Skeletal muscle tissue (tissue), 4 donors: ENCODE results near the gene DENND2C. TPM values are rescaled to one million over a fixed set of nuclear protein-coding genes. Genes with fewer than 3 reads are reported as not detected.
"Not testable (repeated sequence)": the region's sequence is repeated elsewhere in the genome, so short reads cannot be mapped to it uniquely, and the experiment has no call there.

ENCODE experiments used
- H3K27ac ChIP-seq: one replicate; pipeline ENCODE4 v1.7.0; 2013; ENCODE audit warnings: mild to moderate bottlenecking, low read depth, low read length, inconsistent platforms
- H3K27me3 ChIP-seq, 3 donors: one replicate each; pipeline ENCODE4 v1.7.0; 2013; ENCODE audit warnings: low read length in 3 of 3; ENCODE audit not compliant: control insufficient read depth in 3 of 3, insufficient read depth in 3 of 3
- H3K36me3 ChIP-seq, 3 donors: one replicate each; pipeline ENCODE4 v1.7.0; 2013; ENCODE audit warnings: low read length in 3 of 3; ENCODE audit not compliant: control insufficient read depth in 3 of 3, insufficient read depth in 3 of 3
- H3K4me1 ChIP-seq, 3 donors: one replicate each; pipeline ENCODE4 v1.7.0; 2013; ENCODE audit warnings: low read length in 3 of 3, mild to moderate bottlenecking in 3 of 3; ENCODE audit not compliant: control insufficient read depth in 3 of 3, insufficient read depth in 3 of 3
- H3K4me3 ChIP-seq, 3 donors: one replicate each; pipeline ENCODE4 v1.7.0; 2013; ENCODE audit warnings: low read length in 3 of 3
- H3K9ac ChIP-seq, 3 donors: one replicate each; pipeline ENCODE4 v1.7.0; 2013; ENCODE audit warnings: low read length in 3 of 3, mild to moderate bottlenecking in 3 of 3, moderate library complexity in 2 of 3, low read depth in 1 of 3
- H3K9me3 ChIP-seq, 3 donors: one replicate each; pipeline ENCODE4 v1.7.0; 2013; ENCODE audit warnings: low read length in 3 of 3; ENCODE audit not compliant: control insufficient read depth in 3 of 3
- total RNA-seq: library from RNA; depleted of rRNA; stranded (reverse); fragments of >200 nt; gene quantifications from one replicate; pipeline ENCODE4 v1.2.3, GENCODE V29; 2014
- donor health status: Osteomylitis.

DENND2C gene
- total RNA-seq, 1 donor from 2014 or later: 7.8 TPM

- Histone ChIP-seq H3K4me3 (peak overlapping the region in 1 of 3 donors; percentile 30), H3K36me3 (peaks cover 18 to 44% (median 29%) of the 10 kb centered on the region in 3 donors), H3K27me3 (no peaks in the 10 kb centered on the region), H3K4me1 (peaks cover 13 to 14% (median 13%) of the 10 kb centered on the region in 3 donors), H3K27ac (peak overlapping the region; percentile 64), H3K9ac (no peak overlapping the region), H3K9me3 (no peaks in the 10 kb centered on the region)
Measured at GRCh38 chr1:114587203-114587991, 82.5 kb downstream of the DENND2C start.

GRCh38 chr1:114586513-114587047, 83.3 kb downstream of the DENND2C start:
- no peaks in the 10 kb centered on the region for H3K9me3 ChIP-seq
- no peak overlapping the region for H3K9ac ChIP-seq
- H3K27me3 ChIP-seq: no peaks in the 10 kb centered on the region
- peaks cover 18 to 19% (median 18%) of the 10 kb centered on the region in 3 donors for H3K4me1 ChIP-seq
- H3K36me3 ChIP-seq: peaks cover 14 to 39% (median 26%) of the 10 kb centered on the region in 3 donors
- H3K27ac ChIP-seq: peak overlapping the region; percentile 29
- no peak overlapping the region for H3K4me3 ChIP-seq

GRCh38 chr1:114585231-114585630, 84.6 kb downstream of the DENND2C start:
- Histone ChIP-seq H3K27ac (no peak overlapping the region), H3K36me3 (peaks cover 14 to 37% (median 20%) of the 10 kb centered on the region in 3 donors), H3K4me1 (peaks cover 22 to 28% (median 24%) of the 10 kb centered on the region in 3 donors), H3K27me3 (no peaks in the 10 kb centered on the region), H3K9me3 (no peaks in the 10 kb centered on the region), H3K9ac (no peak overlapping the region), H3K4me3 (no peak overlapping the region)

- H3K4me3 ChIP-seq: peak within 1 kb of the TSS; percentile 72 to 99 (median 77)
- peak within 1 kb of the TSS; percentile 89 for H3K27ac ChIP-seq
- H3K36me3 ChIP-seq: peaks cover 13 to 47% (median 41%) of the 10 kb centered on the region in 3 donors
- peak within 1 kb of the TSS; percentile 86 to 95 (median 89) for H3K9ac ChIP-seq
- H3K27me3 ChIP-seq: no peaks in the 10 kb centered on the region
- H3K9me3 ChIP-seq: no peaks in the 10 kb centered on the region
- H3K4me1 ChIP-seq: peaks cover 9 to 19% (median 16%) of the 10 kb centered on the region in 3 donors
Measured at GRCh38 chr1:114581335-114582287, 88.2 kb downstream of the DENND2C start, which contains the start of gene BCAS2. Gene BCAS2, minus strand, starts transcription at chr1:114581615. Its CDS starts 24 bp downstream, at chr1:114581591.

GRCh38 chr1:114574365-114574764, 95.5 kb downstream of the DENND2C start:
- Histone ChIP-seq H3K36me3 (peaks cover 34 to 77% (median 67%) of the 10 kb centered on the region in 3 donors), H3K27me3 (no peaks in the 10 kb centered on the region), H3K9ac (no peak overlapping the region), H3K9me3 (no peaks in the 10 kb centered on the region), H3K4me3 (no peak overlapping the region), H3K27ac (no peak overlapping the region), H3K4me1 (no peaks in the 10 kb centered on the region)

GRCh38 chr1:114564141-114564540, 105.7 kb downstream of the DENND2C start:
- no peak overlapping the region for H3K9ac ChIP-seq
- H3K4me3 ChIP-seq: no peak overlapping the region
- H3K36me3 ChIP-seq: peaks cover 21 to 37% (median 34%) of the 10 kb centered on the region in 3 donors

GRCh38 chr1:114562978-114563510, 106.8 kb downstream of the DENND2C start:
- not testable (repeated sequence) for H3K9me3 ChIP-seq, H3K27me3 ChIP-seq, H3K4me1 ChIP-seq, H3K27ac ChIP-seq, H3K4me3 ChIP-seq, H3K9ac ChIP-seq
- peaks cover 17 to 28% (median 24%) of the 10 kb centered on the region in 3 donors for H3K36me3 ChIP-seq

More at GRCh38 chr1:114564141-114564540, 105.7 kb downstream of the DENND2C start:
- H3K27ac ChIP-seq: no peak overlapping the region
- no peaks in the 10 kb centered on the region for H3K4me1 ChIP-seq
- H3K27me3 ChIP-seq: no peaks in the 10 kb centered on the region
- no peaks in the 10 kb centered on the region for H3K9me3 ChIP-seq

GRCh38 chr1:114561333-114561732, 108.5 kb downstream of the DENND2C start:
- no peaks in the 10 kb centered on the region for H3K27me3 ChIP-seq
- no peak overlapping the region for H3K27ac ChIP-seq
- H3K9me3 ChIP-seq: no peaks in the 10 kb centered on the region
- H3K9ac ChIP-seq: no peak overlapping the region
- H3K4me3 ChIP-seq: no peak overlapping the region
- no peaks in the 10 kb centered on the region for H3K4me1 ChIP-seq
- H3K36me3 ChIP-seq: peaks cover 7 to 14% (median 10%) of the 10 kb centered on the region in 3 donors

- Histone ChIP-seq H3K4me3 (no peak overlapping the region), H3K4me1 (no peaks in the 10 kb centered on the region), H3K9ac (no peak overlapping the region), H3K27ac (no peak overlapping the region), H3K27me3 (no peaks in the 10 kb centered on the region), H3K36me3 (peaks cover 0 to under 1% (median 0%) of the 10 kb centered on the region in 3 donors), H3K9me3 (no peaks in the 10 kb centered on the region)
Measured at GRCh38 chr1:114559356-114559755, 110.5 kb downstream of the DENND2C start.
